K562 (cell line): ENCODE results near the gene UHMK1.

Experiments
- ADNP ChIP-seq: fragments of 200-800 bp; sonication (Bioruptor generic); IDR thresholded peaks from 2 replicates; pipeline ENCODE4 v1.6.1; 2016; ENCODE audit warnings: missing genetic modification characterization, missing compliant biosample characterization
- GABPA ChIP-seq: fragments of 200-800 bp; sonication (Bioruptor generic); conservative IDR thresholded peaks from 2 replicates; pipeline ENCODE4 v1.6.1; 2016; ENCODE audit warnings: low read depth, missing genetic modification characterization, missing compliant biosample characterization
- MECOM ChIP-seq: fragments of 250-450 bp; sonication (Bioruptor Pico); IDR thresholded peaks from 2 replicates; pipeline ENCODE4 v1.8.0; 2022; ENCODE audit warnings: inconsistent platforms
- NR2F6 ChIP-seq: fragments of 450-650 bp; formaldehyde crosslinking; IDR thresholded peaks from 2 replicates; pipeline ENCODE4 v1.4.0; 2020; ENCODE audit warnings: mild to moderate bottlenecking
- POLR2A ChIP-seq: fragments of 450-650 bp; conservative IDR thresholded peaks from 2 replicates; pipeline ENCODE4 v1.6.1; 2016

DNA sequence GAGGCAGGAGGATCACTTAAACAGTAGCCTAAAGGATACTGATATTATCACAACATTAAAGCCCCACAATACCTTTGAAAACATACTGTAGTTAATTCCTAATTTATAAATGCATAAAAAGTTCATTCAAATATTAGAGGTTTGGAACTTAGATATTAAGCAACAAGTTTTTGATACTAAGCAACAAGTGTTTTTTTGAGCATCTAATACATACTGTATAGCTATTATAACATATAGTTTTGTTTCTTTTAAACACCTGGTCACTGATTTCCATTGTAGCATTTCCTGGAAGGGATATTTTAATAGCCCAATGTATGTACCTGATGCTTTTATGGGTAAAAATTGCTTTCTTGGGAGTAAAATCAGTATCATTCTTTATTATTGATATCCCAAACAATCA, 4.5 kb downstream of the UHMK1 start:
- TF ChIP-seq GABPA (tag) (no peak), POLR2A (no peak), ADNP (tag) (no peak), MECOM (CRISPR knock-in tag) (no peak), NR2F6 (no peak)
